Smooth muscle cell (in vitro differentiated cells): ENCODE data around the gene BAD. TPM values are rescaled to one million over a fixed set of nuclear protein-coding genes. Genes with fewer than 3 reads are reported as not detected.

Source experiments
- DNase-seq: peaks from one replicate; lab custom pipeline; 2025; ENCODE audit not compliant: unreplicated experiment; lab: John Stamatoyannopoulos, UW
- H2AFZ ChIP-seq: fragments of 200-600 bp; sonication (generic); 2 replicates; pipeline ENCODE4 v1.6.0; 2016; ENCODE audit warnings: antibody characterized with exemption, low read depth, mild to moderate bottlenecking
- H3F3A ChIP-seq: fragments of 200-600 bp; sonication (generic); 2 replicates; pipeline ENCODE4 v1.6.0; 2017; ENCODE audit warnings: antibody characterized with exemption, low read depth
- H3K27ac ChIP-seq: fragments of 200-600 bp; sonication (generic); 2 replicates; pipeline ENCODE4 v1.5.1; 2016; ENCODE audit warnings: low read depth, mild to moderate bottlenecking
- H3K27me3 ChIP-seq: fragments of 200-600 bp; sonication (generic); 2 replicates; pipeline ENCODE4 v1.6.1; 2016; ENCODE audit warnings: low read depth, mild to moderate bottlenecking
- H3K36me3 ChIP-seq: fragments of 200-600 bp; sonication (generic); 2 replicates; pipeline ENCODE4 v1.5.1; 2016; ENCODE audit warnings: low read depth
- H3K4me1 ChIP-seq: fragments of 200-600 bp; sonication (generic); 2 replicates; pipeline ENCODE4 v1.5.1; 2016; ENCODE audit warnings: low read depth
- H3K4me2 ChIP-seq: fragments of 200-600 bp; sonication (generic); 2 replicates; pipeline ENCODE4 v1.6.0; 2016; ENCODE audit warnings: mild to moderate bottlenecking
- H3K4me3 ChIP-seq: fragments of 200-600 bp; sonication (generic); 2 replicates; pipeline ENCODE4 v1.5.1; 2016; ENCODE audit warnings: mild to moderate bottlenecking
- H3K79me2 ChIP-seq: fragments of 200-600 bp; sonication (generic); 2 replicates; pipeline ENCODE4 v1.6.0; 2016; ENCODE audit warnings: low read depth, mild to moderate bottlenecking
- H3K9ac ChIP-seq: fragments of 200-600 bp; sonication (generic); 2 replicates; pipeline ENCODE4 v1.6.0; 2016; ENCODE audit warnings: low read depth
- H3K9me3 ChIP-seq: fragments of 200-600 bp; sonication (generic); replicated peaks from 2 replicates; pipeline ENCODE4 v1.5.1; 2016; ENCODE audit warnings: low read depth
- H4K20me1 ChIP-seq: fragments of 200-600 bp; sonication (generic); 2 replicates; pipeline ENCODE4 v1.6.0; 2016; ENCODE audit warnings: low read depth
- CTCF ChIP-seq: fragments of 200-600 bp; sonication (generic); IDR thresholded peaks from 2 replicates; pipeline ENCODE4 v1.5.1; 2017; ENCODE audit warnings: borderline replicate concordance, mild to moderate bottlenecking, antibody characterized with exemption; ENCODE audit not compliant: insufficient read depth, poor library complexity, severe bottlenecking
- WGBS: methylation state at CpG from one replicate; pipeline ENCODE4 v1.1.7; 2016; ENCODE audit warnings: low lambda C conversion rate; 5-methylcytosine and 5-hydroxymethylcytosine counted together
- polyA plus RNA-seq: library from polyadenylated mRNA; unstranded; fragments of >200 nt; fragmentation: Nextera tagmentation; extraction: Ambion mirVana; gene quantifications from 2 replicates; pipeline ENCODE4 v1.2.1, GENCODE V29; 2016
- total RNA-seq: library from RNA; depleted of rRNA; stranded (reverse); fragments of >200 nt; gene quantifications from 2 replicates; pipeline ENCODE4 v1.2.3, GENCODE V29; 2014

BAD gene
- total RNA-seq: 48.7 and 65.8 TPM in 2 replicates
- 117 and 126 TPM in 2 replicates for polyA plus RNA-seq

- WGBS: 8% methylated on average over 25 of the region's 44 CpGs
- Histone ChIP-seq H4K20me1 (no peaks in the 10 kb centered on the region), H3K27me3 (no peaks in the 10 kb centered on the region)
These were observed at the start of gene BAD for GRCh38 chr11:64284048-64284961. Gene BAD, minus strand, starts transcription at chr11:64284665. Its CDS starts 297 bp downstream, at chr11:64284368.

GRCh38 chr11:64333556-64333955 is 49.1 kb upstream of the BAD start:
- TF ChIP-seq CTCF: no peak
- no peaks in the 10 kb centered on the region for H3K79me2 ChIP-seq
- H3K4me2 ChIP-seq: no peak overlapping the region
- H3K36me3 ChIP-seq: no peaks in the 10 kb centered on the region
- H2AFZ ChIP-seq: no peak overlapping the region
- H3K27me3 ChIP-seq: no peaks in the 10 kb centered on the region
- DNase-seq: no peak
- no peak overlapping the region for H3K4me3 ChIP-seq
- no peaks in the 10 kb centered on the region for H3F3A ChIP-seq
- no peak overlapping the region for H3K9ac ChIP-seq
- H3K4me1 ChIP-seq: no peaks in the 10 kb centered on the region
- 92% methylated on average over 8 of the region's 8 CpGs for WGBS
- no peaks in the 10 kb centered on the region for H3K9me3 ChIP-seq
- H4K20me1 ChIP-seq: no peaks in the 10 kb centered on the region
- H3K27ac ChIP-seq: no peak overlapping the region

More at GRCh38 chr11:64284048-64284961, at the start of gene BAD:
- Histone ChIP-seq H3K4me2 (peak within 1 kb of the TSS; percentile 91), H3K27ac (peak within 1 kb of the TSS; percentile 91), H3K4me1 (peaks cover 11% of the 10 kb centered on the region), H3F3A (no peaks in the 10 kb centered on the region), H2AFZ (peak within 1 kb of the TSS; percentile 73), H3K9ac (peak within 1 kb of the TSS; percentile 93), H3K36me3 (no peaks in the 10 kb centered on the region), H3K79me2 (peaks cover 15% of the 10 kb centered on the region), H3K9me3 (no peaks in the 10 kb centered on the region), H3K4me3 (peak within 1 kb of the TSS; percentile 92)
- DNase-seq: peak; percentile 84
- TF ChIP-seq CTCF: no peak

- Histone ChIP-seq H3K4me2 (no peak overlapping the region), H3K79me2 (no peaks in the 10 kb centered on the region), H3K9ac (no peak overlapping the region), H3K27me3 (no peaks in the 10 kb centered on the region), H4K20me1 (no peaks in the 10 kb centered on the region), H3K36me3 (no peaks in the 10 kb centered on the region), H3K9me3 (no peaks in the 10 kb centered on the region), H3K4me1 (no peaks in the 10 kb centered on the region), H3K27ac (no peak overlapping the region), H3K4me3 (no peak overlapping the region), H2AFZ (no peak overlapping the region), H3F3A (no peaks in the 10 kb centered on the region)
- 64% methylated on average over 19 of the region's 20 CpGs for WGBS
- peak; percentile 54 for TF ChIP-seq CTCF
- peak; percentile 20 for DNase-seq
These were observed 47.3 kb upstream of the BAD start for GRCh38 chr11:64331569-64332371.
